HepG2 (cell line): ENCODE measurements around the gene FAH. TPM values are rescaled to one million over a fixed set of nuclear protein-coding genes. Genes with fewer than 3 reads are reported as not detected.

Experiments
- AGO2 ChIP-seq: fragments of 200-400 bp; formaldehyde crosslinking; optimal IDR thresholded peaks from 2 replicates; pipeline ENCODE3; 2017; ENCODE audit warnings: mild to moderate bottlenecking, low read depth, low read length, moderate library complexity
- CHD4 ChIP-seq: fragments of 200-600 bp; sonication (generic); IDR thresholded peaks from 2 replicates; pipeline ENCODE4 v1.7.0; 2017; ENCODE audit warnings: mild to moderate bottlenecking, low read length, borderline replicate concordance
- CTCF ChIP-seq: sonication (generic); formaldehyde crosslinking; IDR thresholded peaks from 2 replicates; pipeline ENCODE4 v1.5.0; 2020; ENCODE audit warnings: mild to moderate bottlenecking, missing genetic modification reagents, moderate library complexity
- EP300 ChIP-seq, 3 experiments: sonication (generic) in 1 of 3; formaldehyde crosslinking in 1 of 3; IDR thresholded peaks; 2 replicates each; pipeline versions ENCODE4 v1.5.1 to v1.6.1; 2011 to 2020; ENCODE audit warnings: low read depth in 2 of 3, low read length in 2 of 3, borderline replicate concordance in 1 of 3, improper control_type of control experiment in 1 of 3, mild to moderate bottlenecking in 1 of 3, missing genetic modification reagents in 1 of 3, moderate library complexity in 1 of 3
- FOXA3 ChIP-seq: IDR thresholded peaks from 2 replicates; pipeline ENCODE4 v1.6.1; 2016; ENCODE audit warnings: missing genetic modification reagents, missing compliant biosample characterization
- KDM5B ChIP-seq: sonication (generic); formaldehyde crosslinking; IDR thresholded peaks from 2 replicates; pipeline ENCODE4 v1.4.0; 2020; ENCODE audit warnings: missing genetic modification reagents, mild to moderate bottlenecking, borderline replicate concordance
- MTA1 ChIP-seq: sonication (generic); formaldehyde crosslinking; IDR thresholded peaks from 2 replicates; pipeline ENCODE4 v1.4.0; 2020; ENCODE audit warnings: missing genetic modification reagents, mild to moderate bottlenecking, borderline replicate concordance
- PHF21A ChIP-seq: sonication (generic); formaldehyde crosslinking; IDR thresholded peaks from 2 replicates; pipeline ENCODE4 v1.5.0; 2020; ENCODE audit warnings: mild to moderate bottlenecking, missing genetic modification reagents
- POGZ ChIP-seq: sonication (generic); formaldehyde crosslinking; IDR thresholded peaks from 2 replicates; pipeline ENCODE4 v1.4.0; 2020; ENCODE audit warnings: mild to moderate bottlenecking, missing genetic modification reagents
- SALL2 ChIP-seq: sonication (generic); formaldehyde crosslinking; IDR thresholded peaks from 2 replicates; pipeline ENCODE4 v1.8.1; 2023; ENCODE audit warnings: mild to moderate bottlenecking, missing genetic modification reagents, inconsistent platforms
- SOX6 ChIP-seq, 2 experiments: fragments of 450-650 bp in 1 of 2; sonication (generic) in 1 of 2; formaldehyde crosslinking in 1 of 2; IDR thresholded peaks; 2 replicates each; pipeline versions ENCODE4 v1.4.0 to v1.6.1; 2017 to 2020; ENCODE audit warnings: antibody characterized with exemption in 1 of 2, mild to moderate bottlenecking in 1 of 2, missing genetic modification reagents in 1 of 2
- ZBTB34 ChIP-seq: sonication (generic); formaldehyde crosslinking; IDR thresholded peaks from 2 replicates; pipeline ENCODE4 v1.8.0; 2022; ENCODE audit warnings: mild to moderate bottlenecking, missing genetic modification reagents
- ZBTB38 ChIP-seq: sonication (generic); formaldehyde crosslinking; IDR thresholded peaks from 2 replicates; pipeline ENCODE4 v1.5.1; 2020; ENCODE audit warnings: mild to moderate bottlenecking, missing genetic modification reagents
- ZMYM4 ChIP-seq: sonication (generic); formaldehyde crosslinking; IDR thresholded peaks from 2 replicates; pipeline ENCODE4 v1.8.1; 2023; ENCODE audit warnings: mild to moderate bottlenecking, missing genetic modification reagents
- ZNF616 ChIP-seq: sonication (generic); formaldehyde crosslinking; IDR thresholded peaks from 2 replicates; pipeline ENCODE4 v1.5.0; 2020; ENCODE audit warnings: low read depth, mild to moderate bottlenecking, missing genetic modification reagents
- polyA plus RNA-seq, 8 experiments: library from polyadenylated mRNA; depleted of rRNA in 3 of 8; stranded (reverse) in 7 of 8; unstranded in 1 of 8; fragments of >200 nt; fragmentation: Illumina TruSeq in 4 of 8; extraction: Trizol in 4 of 8; gene quantifications; 2 replicates each; pipeline versions ENCODE4 v1.2.1 to v1.2.3, GENCODE V29; 2011 to 2016; ENCODE audit warnings: low read depth in 4 of 8, missing spikeins in 1 of 8, mixed read lengths in 1 of 8; ENCODE audit not compliant: insufficient read depth in 1 of 8
- total RNA-seq, 5 experiments: library from RNA; depleted of rRNA; stranded (reverse); fragments of >200 nt; fragmentation: Illumina TruSeq; extraction: Trizol; gene quantifications; 2 replicates each; pipeline ENCODE4 v1.2.3, GENCODE V29; 2016; ENCODE audit warnings: low read depth in 1 of 5
- TF ChIP-seq, protein P1 (sequence below): sonication (generic); formaldehyde crosslinking; IDR thresholded peaks from 2 replicates; pipeline ENCODE4 v1.9.0; 2022; ENCODE audit warnings: low read depth, missing genetic modification reagents
- TF ChIP-seq, protein P2 (sequence below): sonication (generic); formaldehyde crosslinking; IDR thresholded peaks from 2 replicates; pipeline ENCODE4 v1.4.0; 2020; ENCODE audit warnings: low read depth, mild to moderate bottlenecking, missing genetic modification reagents
- TF ChIP-seq, protein P3 (sequence below), 2 experiments: sonication (generic) in 1 of 2; formaldehyde crosslinking in 1 of 2; IDR thresholded peaks; 2 replicates each; pipeline versions ENCODE4 v1.4.0 to v1.6.1; 2018 to 2020; ENCODE audit warnings: missing genetic modification reagents in 2 of 2, borderline replicate concordance in 1 of 2, low read depth in 1 of 2, mild to moderate bottlenecking in 1 of 2, missing biosample characterization in 1 of 2

Gene FAH
- total and polyA plus RNA-seq, 2 of the 13 experiments (the other 11 are each of a cell fraction or from before 2014, with no cell fraction given): 36.6 to 75.0 TPM

DNA sequence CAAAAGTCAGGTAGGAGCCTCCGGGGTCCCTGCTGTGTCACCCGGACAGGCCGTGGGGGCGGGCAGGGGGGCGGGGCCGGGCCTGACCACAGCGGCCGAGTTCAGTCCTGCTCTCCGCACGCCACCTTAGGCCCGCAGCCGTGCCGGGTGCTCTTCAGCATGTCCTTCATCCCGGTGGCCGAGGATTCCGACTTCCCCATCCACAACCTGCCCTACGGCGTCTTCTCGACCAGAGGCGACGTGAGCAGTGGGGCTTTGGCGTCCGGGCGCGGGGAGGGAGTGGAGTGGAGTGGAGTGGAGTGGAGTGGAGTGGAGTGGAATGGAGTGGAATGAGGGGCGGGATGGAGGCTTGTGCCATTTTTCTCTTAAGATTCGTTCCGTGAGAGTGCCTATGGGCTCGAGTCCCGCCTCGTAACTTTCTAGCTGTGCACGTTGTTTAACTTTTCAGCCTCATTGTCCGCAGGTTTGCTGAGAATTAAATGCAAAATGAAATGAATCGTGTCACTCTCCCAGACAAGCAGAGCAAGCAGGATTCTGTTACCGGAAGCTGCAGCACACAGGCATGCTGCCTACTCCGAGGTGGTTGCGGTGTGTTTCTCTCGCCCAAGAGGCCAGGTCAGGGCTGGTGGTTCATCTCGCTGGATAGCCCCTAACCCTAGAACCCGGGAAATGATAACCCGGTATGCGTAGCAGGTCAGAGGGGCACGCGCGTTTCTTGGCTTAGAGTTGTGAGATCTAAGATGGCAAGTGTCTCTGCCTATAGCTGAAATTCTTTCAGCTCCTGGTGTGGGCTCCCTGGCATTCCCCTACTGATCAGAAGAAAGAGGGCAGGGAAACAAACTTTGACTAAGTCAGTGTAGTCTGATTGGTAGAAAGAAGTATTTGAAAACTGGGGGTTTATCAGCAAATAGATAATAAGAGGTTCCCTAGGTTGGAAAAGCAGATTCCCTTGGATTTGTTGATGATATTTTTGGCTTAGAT lies at the start of gene FAH (continued):
- TF ChIP-seq CTCF (peak; percentile 22; the same call in 1 of the 2 replicates), AGO2 (no peak), ZNF616 (CRISPR knock-in tag) (no peak), ZMYM4 (CRISPR knock-in tag) (peak; percentile 75), PHF21A (CRISPR knock-in tag) (0 out of 2 replicates have a peak, but pooled peaks have one; percentile 24), CHD4 (no peak), ZBTB38 (CRISPR knock-in tag) (peak; percentile 65), POGZ (CRISPR knock-in tag) (peak; percentile 74; the same call in 1 of the 2 replicates), FOXA3 (CRISPR knock-in tag) (peak; percentile 10; the same call in 1 of the 2 replicates), EP300 (IDR thresholded peaks at IDR 0.05; ENCODE audit: low read depth in 2 of 2, low read length in 2 of 2) (0 out of 4 replicates have a peak, but pooled peaks of 1 of the 2 experiments have one; percentile 13), EP300 (CRISPR knock-in tag; IDR thresholded peaks at IDR 0.05; ENCODE audit: borderline replicate concordance) (no peak), KDM5B (peak; percentile 83), MTA1 (CRISPR knock-in tag) (peak; percentile 77; the same call in 1 of the 2 replicates), SALL2 (CRISPR knock-in tag) (peak; percentile 43), SOX6 (IDR thresholded peaks at IDR 0.05) (no peak), SOX6 (CRISPR knock-in tag; IDR thresholded peaks at IDR 0.05) (peak; percentile 64), ZBTB34 (CRISPR knock-in tag) (0 out of 2 replicates have a peak, but pooled peaks have one; percentile 10)
- TF ChIP-seq, protein P1, sequence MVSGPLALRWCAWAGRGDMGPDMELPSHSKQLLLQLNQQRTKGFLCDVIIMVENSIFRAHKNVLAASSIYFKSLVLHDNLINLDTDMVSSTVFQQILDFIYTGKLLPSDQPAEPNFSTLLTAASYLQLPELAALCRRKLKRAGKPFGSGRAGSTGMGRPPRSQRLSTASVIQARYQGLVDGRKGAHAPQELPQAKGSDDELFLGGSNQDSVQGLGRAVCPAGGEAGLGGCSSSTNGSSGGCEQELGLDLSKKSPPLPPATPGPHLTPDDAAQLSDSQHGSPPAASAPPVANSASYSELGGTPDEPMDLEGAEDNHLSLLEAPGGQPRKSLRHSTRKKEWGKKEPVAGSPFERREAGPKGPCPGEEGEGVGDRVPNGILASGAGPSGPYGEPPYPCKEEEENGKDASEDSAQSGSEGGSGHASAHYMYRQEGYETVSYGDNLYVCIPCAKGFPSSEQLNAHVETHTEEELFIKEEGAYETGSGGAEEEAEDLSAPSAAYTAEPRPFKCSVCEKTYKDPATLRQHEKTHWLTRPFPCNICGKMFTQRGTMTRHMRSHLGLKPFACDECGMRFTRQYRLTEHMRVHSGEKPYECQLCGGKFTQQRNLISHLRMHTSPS: peak; percentile 45; the same call in 1 of the 2 replicates
- TF ChIP-seq, protein P2, sequence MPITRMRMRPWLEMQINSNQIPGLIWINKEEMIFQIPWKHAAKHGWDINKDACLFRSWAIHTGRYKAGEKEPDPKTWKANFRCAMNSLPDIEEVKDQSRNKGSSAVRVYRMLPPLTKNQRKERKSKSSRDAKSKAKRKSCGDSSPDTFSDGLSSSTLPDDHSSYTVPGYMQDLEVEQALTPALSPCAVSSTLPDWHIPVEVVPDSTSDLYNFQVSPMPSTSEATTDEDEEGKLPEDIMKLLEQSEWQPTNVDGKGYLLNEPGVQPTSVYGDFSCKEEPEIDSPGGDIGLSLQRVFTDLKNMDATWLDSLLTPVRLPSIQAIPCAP: no peak
- TF ChIP-seq, protein P3, sequence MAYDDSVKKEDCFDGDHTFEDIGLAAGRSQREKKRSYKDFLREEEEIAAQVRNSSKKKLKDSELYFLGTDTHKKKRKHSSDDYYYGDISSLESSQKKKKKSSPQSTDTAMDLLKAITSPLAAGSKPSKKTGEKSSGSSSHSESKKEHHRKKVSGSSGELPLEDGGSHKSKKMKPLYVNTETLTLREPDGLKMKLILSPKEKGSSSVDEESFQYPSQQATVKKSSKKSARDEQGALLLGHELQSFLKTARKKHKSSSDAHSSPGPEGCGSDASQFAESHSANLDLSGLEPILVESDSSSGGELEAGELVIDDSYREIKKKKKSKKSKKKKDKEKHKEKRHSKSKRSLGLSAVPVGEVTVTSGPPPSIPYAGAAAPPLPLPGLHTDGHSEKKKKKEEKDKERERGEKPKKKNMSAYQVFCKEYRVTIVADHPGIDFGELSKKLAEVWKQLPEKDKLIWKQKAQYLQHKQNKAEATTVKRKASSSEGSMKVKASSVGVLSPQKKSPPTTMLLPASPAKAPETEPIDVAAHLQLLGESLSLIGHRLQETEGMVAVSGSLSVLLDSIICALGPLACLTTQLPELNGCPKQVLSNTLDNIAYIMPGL (CRISPR knock-in tag; IDR thresholded peaks at IDR 0.05; ENCODE audit: borderline replicate concordance in 1 of 2, low read depth in 1 of 2): 0 out of 4 replicates have a peak, but pooled peaks of 1 of the 2 experiments have one; percentile 45
